ENCODE results near the gene MYH11.

DNA sequence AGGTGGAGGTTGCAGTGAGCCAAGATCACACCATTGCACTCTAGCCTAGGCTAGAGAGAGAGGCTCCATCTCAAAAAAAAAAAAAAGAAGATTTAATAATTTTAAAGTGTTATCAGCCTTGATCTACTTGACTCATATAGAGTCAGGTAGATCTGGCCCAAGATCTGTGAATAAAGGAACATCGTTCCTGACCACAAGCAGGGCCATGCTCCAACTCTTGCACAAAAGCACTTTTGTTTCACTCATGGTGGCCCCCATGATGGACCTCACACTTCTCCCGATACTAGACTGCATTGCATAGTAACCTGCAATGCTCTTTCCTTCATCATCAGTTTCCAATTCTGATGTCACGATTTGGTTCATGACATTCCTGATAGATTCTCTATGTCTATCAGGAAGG, 5.2 kb upstream of the MYH11 start:
- TF ChIP-seq, protein P1, sequence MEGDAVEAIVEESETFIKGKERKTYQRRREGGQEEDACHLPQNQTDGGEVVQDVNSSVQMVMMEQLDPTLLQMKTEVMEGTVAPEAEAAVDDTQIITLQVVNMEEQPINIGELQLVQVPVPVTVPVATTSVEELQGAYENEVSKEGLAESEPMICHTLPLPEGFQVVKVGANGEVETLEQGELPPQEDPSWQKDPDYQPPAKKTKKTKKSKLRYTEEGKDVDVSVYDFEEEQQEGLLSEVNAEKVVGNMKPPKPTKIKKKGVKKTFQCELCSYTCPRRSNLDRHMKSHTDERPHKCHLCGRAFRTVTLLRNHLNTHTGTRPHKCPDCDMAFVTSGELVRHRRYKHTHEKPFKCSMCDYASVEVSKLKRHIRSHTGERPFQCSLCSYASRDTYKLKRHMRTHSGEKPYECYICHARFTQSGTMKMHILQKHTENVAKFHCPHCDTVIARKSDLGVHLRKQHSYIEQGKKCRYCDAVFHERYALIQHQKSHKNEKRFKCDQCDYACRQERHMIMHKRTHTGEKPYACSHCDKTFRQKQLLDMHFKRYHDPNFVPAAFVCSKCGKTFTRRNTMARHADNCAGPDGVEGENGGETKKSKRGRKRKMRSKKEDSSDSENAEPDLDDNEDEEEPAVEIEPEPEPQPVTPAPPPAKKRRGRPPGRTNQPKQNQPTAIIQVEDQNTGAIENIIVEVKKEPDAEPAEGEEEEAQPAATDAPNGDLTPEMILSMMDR (conservative IDR thresholded peaks at IDR 0.05; ENCODE audit: low read length) = no peak
- TF ChIP-seq EZH2phosphoT487 (IDR thresholded peaks at IDR 0.05; ENCODE audit: borderline replicate concordance) = no peak

All from Loucy (cell line).